ENCODE measurements around the gene NUDT13.

DNA sequence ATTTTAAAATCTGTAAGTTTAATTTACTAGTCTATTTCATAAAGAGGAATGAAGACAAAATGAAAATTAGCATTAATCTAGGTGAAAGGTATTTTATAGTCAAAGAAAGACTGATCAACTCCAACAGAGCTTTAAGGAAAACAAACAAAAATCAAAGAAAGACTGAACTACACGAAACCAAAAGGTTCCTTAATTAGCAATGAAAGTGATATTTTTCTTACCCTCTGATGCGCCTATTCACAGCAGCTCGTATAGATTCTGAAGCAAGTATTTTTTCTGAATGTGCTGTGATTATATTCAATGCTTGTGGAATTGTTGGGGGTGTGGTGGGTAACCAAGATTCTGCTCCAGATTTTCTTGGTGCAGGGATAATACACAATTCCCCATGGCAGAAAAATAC is 45.8 kb downstream of the NUDT13 start:
- TF ChIP-seq, protein P1, sequence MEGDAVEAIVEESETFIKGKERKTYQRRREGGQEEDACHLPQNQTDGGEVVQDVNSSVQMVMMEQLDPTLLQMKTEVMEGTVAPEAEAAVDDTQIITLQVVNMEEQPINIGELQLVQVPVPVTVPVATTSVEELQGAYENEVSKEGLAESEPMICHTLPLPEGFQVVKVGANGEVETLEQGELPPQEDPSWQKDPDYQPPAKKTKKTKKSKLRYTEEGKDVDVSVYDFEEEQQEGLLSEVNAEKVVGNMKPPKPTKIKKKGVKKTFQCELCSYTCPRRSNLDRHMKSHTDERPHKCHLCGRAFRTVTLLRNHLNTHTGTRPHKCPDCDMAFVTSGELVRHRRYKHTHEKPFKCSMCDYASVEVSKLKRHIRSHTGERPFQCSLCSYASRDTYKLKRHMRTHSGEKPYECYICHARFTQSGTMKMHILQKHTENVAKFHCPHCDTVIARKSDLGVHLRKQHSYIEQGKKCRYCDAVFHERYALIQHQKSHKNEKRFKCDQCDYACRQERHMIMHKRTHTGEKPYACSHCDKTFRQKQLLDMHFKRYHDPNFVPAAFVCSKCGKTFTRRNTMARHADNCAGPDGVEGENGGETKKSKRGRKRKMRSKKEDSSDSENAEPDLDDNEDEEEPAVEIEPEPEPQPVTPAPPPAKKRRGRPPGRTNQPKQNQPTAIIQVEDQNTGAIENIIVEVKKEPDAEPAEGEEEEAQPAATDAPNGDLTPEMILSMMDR (IDR thresholded peaks at IDR 0.05 in 8 of 11, conservative IDR thresholded peaks at IDR 0.05 in 3 of 11), result no peak
- TF ChIP-seq POLR2A (IDR thresholded peaks at IDR 0.05), result no peak
